GM19023 (cell line): ENCODE results near the gene TAX1BP1.

Experiments
- ATAC-seq: cut with Tn5 transposase; IDR thresholded peaks from one replicate; pipeline ENCODE4 v1.9.1; 2021; ENCODE audit warnings: mild to moderate bottlenecking, moderate library complexity; ENCODE audit not compliant: unreplicated experiment

Gene TAX1BP1

GRCh38 chr7:27739909-27740448 is at the start of gene TAX1BP1:
Gene TAX1BP1 (plus strand): TSS chr7:27740162. CDS start chr7:27748525, 8,363 bp downstream.
- ATAC-seq, result peak; percentile 96

GRCh38 chr7:27690649-27691048 is 49.3 kb upstream of the TAX1BP1 start:
- ATAC-seq, result no peak

DNA sequence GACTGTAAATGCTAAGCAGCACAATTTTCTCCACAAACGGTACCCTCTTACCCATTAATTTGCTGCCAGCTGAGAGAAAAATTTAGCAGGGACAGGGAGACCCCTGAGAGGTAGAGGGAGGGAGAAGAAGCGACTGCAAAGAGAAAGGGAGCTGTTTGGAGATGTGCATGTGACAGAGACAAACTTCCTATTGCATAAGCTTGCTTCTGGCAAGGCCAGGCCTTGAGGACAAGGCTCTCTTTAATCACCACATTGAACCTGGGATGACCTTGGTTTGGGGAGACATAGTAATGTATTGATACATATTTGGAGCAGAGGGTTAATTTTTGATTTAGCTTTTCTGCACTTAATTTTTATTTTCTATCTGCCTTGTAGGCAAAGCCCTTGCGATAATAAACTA is 46.2 kb upstream of the TAX1BP1 start:
- ATAC-seq, result no peak

DNA sequence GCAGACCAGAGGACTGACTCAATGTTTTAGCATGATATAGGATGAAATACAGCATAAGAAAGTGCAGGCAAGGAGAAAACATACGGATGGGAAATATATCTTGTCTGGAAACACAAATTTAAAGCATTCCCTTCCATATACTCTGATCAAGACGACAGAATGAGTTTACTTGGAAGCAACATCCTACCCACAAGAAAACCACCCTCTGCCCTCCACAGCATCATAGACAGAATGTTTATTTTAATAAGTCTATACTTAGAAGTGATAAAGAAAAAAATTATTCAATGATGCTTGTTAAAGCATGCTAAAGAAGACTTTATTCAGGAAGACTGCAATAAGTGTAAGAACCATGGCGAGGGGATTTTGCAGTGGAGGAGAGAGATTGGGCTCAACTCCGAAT is 44.9 kb upstream of the TAX1BP1 start:
- no peak for ATAC-seq

- ATAC-seq, result no peak
Measured at GRCh38 chr7:27697861-27698430, 42.0 kb upstream of the TAX1BP1 start.

GRCh38 chr7:27699751-27700150 is 40.2 kb upstream of the TAX1BP1 start:
- ATAC-seq, result no peak

GRCh38 chr7:27700501-27700900 is 39.5 kb upstream of the TAX1BP1 start:
- ATAC-seq, result no peak

DNA sequence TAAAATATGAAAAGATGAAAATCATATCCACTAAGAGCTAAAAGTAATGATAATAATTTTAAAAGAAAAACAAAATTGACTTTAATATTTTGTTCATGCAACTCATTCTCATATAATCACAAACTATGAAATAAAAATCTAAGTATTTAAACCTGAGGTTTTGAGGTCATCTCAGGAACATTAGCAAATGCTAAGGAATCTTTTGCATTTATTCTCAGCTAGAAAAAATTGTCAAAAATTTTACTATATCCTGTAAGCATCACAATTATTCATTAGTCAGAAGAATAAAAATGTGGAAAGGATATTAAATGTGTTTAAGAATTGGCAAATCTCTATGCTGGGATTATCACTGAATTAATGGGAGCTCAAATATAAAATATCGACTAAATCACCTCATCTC is 36.8 kb upstream of the TAX1BP1 start:
- ATAC-seq, result no peak

GRCh38 chr7:27704422-27705199 is 35.4 kb upstream of the TAX1BP1 start:
- ATAC-seq, result no peak

DNA sequence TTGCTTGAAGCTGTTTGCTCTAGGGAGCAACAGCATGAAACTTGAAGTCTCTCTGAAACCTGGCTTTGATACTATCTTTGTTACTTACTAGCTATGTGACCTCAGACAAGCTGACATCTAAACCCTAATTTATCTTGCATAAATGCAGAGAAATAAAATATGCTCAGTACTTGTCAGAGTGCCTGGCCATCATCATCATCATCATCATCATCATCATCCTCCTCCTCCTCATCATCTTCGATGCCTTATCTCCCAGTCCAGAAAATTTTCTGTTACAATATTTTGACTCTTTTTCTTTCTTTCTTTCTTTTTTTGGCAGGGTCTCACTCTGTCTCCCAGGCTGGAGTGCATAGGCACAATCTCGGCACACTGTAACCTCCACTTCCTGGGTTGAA is 34.8 kb upstream of the TAX1BP1 start:
- ATAC-seq, result no peak

DNA sequence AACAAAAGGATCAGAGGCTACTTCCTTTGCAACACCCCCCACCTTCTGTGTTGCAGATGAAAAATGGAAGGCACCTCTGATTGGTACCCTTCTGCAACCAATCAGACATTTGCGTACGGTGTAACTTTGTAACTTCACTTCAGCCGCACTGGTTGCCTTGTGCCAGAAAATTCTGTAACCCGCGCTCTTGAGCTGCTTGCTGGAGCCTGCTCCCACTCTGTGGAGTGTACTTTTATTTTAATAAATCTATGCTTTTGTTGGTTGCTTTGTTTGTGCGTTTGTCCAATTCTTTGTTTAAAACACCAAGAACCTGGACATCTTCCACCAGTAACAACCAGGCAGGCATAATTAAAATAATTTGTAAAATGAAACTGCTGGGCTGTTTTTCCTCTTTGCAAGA is 31.5 kb upstream of the TAX1BP1 start:
- no peak for ATAC-seq

- ATAC-seq, result no peak
Measured at GRCh38 chr7:27709137-27710075, 30.6 kb upstream of the TAX1BP1 start.

DNA sequence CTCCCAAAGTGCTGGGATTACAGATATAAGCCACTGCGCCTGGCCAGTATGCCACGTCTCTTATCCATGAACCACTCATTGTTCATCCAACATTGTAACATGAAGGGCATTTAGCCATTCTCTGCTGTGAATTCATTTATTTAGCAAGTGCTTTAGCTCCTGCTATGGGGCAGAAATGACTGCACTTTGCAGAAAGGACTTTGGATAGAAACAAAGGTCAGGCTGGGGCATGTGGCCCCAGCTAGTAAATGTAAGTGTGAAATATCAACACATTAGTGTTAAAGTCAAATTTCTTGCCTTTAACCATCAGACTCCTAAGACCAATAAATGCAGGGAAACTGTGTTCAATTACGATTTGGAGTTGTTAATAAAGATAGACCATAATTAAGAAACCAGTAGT is 27.7 kb upstream of the TAX1BP1 start:
- ATAC-seq, result no peak

GRCh38 chr7:27714831-27715444 is 25.0 kb upstream of the TAX1BP1 start:
- no peak for ATAC-seq

DNA sequence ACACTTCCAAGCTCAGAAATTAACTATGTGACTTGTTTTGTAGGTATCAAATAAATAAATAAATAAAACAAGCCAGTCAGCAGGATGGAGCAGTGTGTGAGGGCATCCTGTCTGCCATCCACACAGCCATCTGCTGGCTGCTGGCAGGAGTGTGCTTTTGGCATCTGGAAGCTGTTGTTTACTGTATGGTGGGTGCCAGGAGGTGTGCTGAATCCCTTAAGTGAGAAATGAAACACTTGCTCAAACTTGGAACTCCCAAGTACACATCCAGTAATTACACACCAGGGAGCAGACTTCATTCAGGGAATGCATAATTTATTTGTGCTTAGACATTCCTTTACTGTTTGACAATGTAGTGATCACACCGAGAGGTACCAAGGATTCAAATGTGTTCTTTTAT is 16.9 kb upstream of the TAX1BP1 start:
- no peak for ATAC-seq

DNA sequence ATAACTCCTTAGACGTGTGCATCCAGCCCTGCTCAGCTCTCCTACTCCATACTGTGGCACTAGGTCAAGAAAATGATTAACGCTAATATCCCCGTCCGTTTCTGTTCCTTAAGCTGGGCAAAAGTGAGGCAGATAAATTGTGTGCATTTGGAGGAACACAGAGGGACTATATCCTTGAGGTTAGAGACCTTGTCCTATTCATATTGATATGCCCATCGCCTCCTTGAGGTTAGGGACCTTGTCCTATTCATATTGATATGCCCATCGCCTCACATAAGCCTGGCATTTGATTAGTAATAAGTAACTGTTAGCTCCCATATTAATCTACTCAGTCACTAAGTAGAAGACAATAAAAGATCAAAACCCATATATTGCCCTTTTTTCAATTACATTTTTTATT is 12.9 kb upstream of the TAX1BP1 start:
- no peak for ATAC-seq

DNA sequence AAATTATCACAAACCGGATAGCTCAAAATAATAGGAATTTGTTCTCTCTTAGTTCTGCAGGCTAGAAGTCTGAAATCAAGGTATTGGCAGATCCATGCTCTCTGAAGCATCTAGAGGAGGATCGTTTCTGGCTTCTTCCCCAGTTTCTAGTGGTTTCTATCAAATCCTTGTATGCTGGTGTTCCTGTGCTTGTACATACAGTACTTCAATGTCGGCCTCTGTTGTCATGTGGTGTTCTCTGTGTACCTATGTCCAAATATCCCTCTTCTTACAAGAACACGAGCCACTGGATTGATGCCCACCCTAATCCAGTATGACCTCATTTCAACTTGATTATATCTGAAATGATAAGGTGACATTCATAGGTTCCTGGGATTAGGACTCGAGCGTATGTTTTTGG is 9.8 kb upstream of the TAX1BP1 start:
- ATAC-seq, result no peak

- ATAC-seq, result no peak
Measured at GRCh38 chr7:27734583-27734982, 5.4 kb upstream of the TAX1BP1 start.

GRCh38 chr7:27735165-27735564 is 4.8 kb upstream of the TAX1BP1 start:
- no peak for ATAC-seq

- ATAC-seq, result no peak
Measured at GRCh38 chr7:27735831-27736230, 4.1 kb upstream of the TAX1BP1 start.

GRCh38 chr7:27737178-27737577 is 2.8 kb upstream of the TAX1BP1 start:
- no peak for ATAC-seq
